Peyer's patch (tissue), 4 donors: Measurements from ENCODE around the gene OR13C5. TPM values are rescaled to one million over a fixed set of nuclear protein-coding genes. Genes with fewer than 3 reads are reported as not detected.

ENCODE experiments used
- DNase-seq, 3 donors: peaks; one replicate each; pipeline ENCODE4 v3.0.0-alpha.2; 2017 to 2019
- H3K27ac ChIP-seq, 4 donors: fragments of 200-600 bp; sonication (generic); one replicate each; pipeline ENCODE4 v1.5.1; 2016 to 2019
- H3K27me3 ChIP-seq, 2 donors: fragments of 200-600 bp; sonication (generic); one replicate each; pipeline ENCODE4 v1.5.1; 2019
- H3K36me3 ChIP-seq, 3 donors: fragments of 200-600 bp; sonication (generic); one replicate each; pipeline ENCODE4 v1.5.1; 2016 to 2019
- H3K4me1 ChIP-seq, 4 donors: fragments of 200-600 bp; sonication (generic); one replicate each; pipeline ENCODE4 v1.5.1; 2016 to 2019
- H3K4me3 ChIP-seq, 4 donors: fragments of 200-600 bp; sonication (generic); 1 replicate in 3 of 4; 2 replicates in 1 of 4; pipeline ENCODE4 v1.5.1; 2016 to 2019; ENCODE audit warnings: mild to moderate bottlenecking in 1 of 4
- H3K9me3 ChIP-seq, 4 donors: fragments of 200-600 bp; sonication (generic); one replicate each; pipeline ENCODE4 v1.5.1; 2016 to 2019; ENCODE audit warnings: mild to moderate bottlenecking in 1 of 4
- CTCF ChIP-seq, 6 experiments: fragments of 450-650 bp in 4 of 6; fragments of 200-600 bp in 2 of 6; sonication (generic) in 1 of 6; IDR thresholded peaks; one replicate each; pipeline ENCODE4 v1.5.1; 2017 to 2019; ENCODE audit warnings: antibody characterized with exemption in 6 of 6, mild to moderate bottlenecking in 3 of 6, moderate library complexity in 1 of 6
- POLR2A ChIP-seq, 2 donors: fragments of 450-650 bp; IDR thresholded peaks; one replicate each; pipeline ENCODE4 v1.5.1; 2017; ENCODE audit warnings: antibody characterized with exemption in 2 of 2, mild to moderate bottlenecking in 2 of 2, moderate library complexity in 2 of 2
- total RNA-seq, 4 donors: library from RNA; depleted of rRNA; stranded (reverse); fragments of >200 nt; gene quantifications; one replicate each; pipeline ENCODE4 v1.1.0, GENCODE V29; 2016

OR13C5 gene
- total RNA-seq, 4 donors from 2014 or later: not detected

GRCh38 chr9:104580562-104580961 is 18.7 kb downstream of the OR13C5 start:
- no peaks in the 10 kb centered on the region for H3K36me3 ChIP-seq
- no peak for DNase-seq
- H3K9me3 ChIP-seq: no peaks in the 10 kb centered on the region
- no peak overlapping the region for H3K4me3 ChIP-seq
- H3K4me1 ChIP-seq: no peaks in the 10 kb centered on the region
- no peaks in the 10 kb centered on the region for H3K27me3 ChIP-seq
- TF ChIP-seq POLR2A (IDR thresholded peaks at IDR 0.05) (no peak), CTCF (IDR thresholded peaks at IDR 0.05) (no peak)
- no peak overlapping the region for H3K27ac ChIP-seq

GRCh38 chr9:104577263-104577662 is 21.9 kb downstream of the OR13C5 start:
- DNase-seq: no peak
- Histone ChIP-seq H3K27ac (no peak overlapping the region), H3K4me1 (no peaks in the 10 kb centered on the region), H3K27me3 (no peaks in the 10 kb centered on the region), H3K9me3 (no peaks in the 10 kb centered on the region), H3K36me3 (no peaks in the 10 kb centered on the region), H3K4me3 (no peak overlapping the region)
- TF ChIP-seq CTCF (IDR thresholded peaks at IDR 0.05): no peak
- TF ChIP-seq POLR2A (IDR thresholded peaks at IDR 0.05): no peak

- H3K4me1 ChIP-seq: no peaks in the 10 kb centered on the region
- no peak for TF ChIP-seq CTCF (IDR thresholded peaks at IDR 0.05)
- no peak for TF ChIP-seq POLR2A (IDR thresholded peaks at IDR 0.05)
- H3K36me3 ChIP-seq: no peaks in the 10 kb centered on the region
- no peak overlapping the region for H3K4me3 ChIP-seq
- H3K9me3 ChIP-seq: no peaks in the 10 kb centered on the region
- no peaks in the 10 kb centered on the region for H3K27me3 ChIP-seq
- no peak overlapping the region for H3K27ac ChIP-seq
- no peak for DNase-seq
Measured at GRCh38 chr9:104575456-104575855, 23.8 kb downstream of the OR13C5 start.

GRCh38 chr9:104572612-104573011 is 26.6 kb downstream of the OR13C5 start:
- H3K36me3 ChIP-seq: no peaks in the 10 kb centered on the region
- no peaks in the 10 kb centered on the region for H3K27me3 ChIP-seq
- H3K4me3 ChIP-seq: no peak overlapping the region
- no peak overlapping the region for H3K27ac ChIP-seq
- DNase-seq: no peak
- no peaks in the 10 kb centered on the region for H3K4me1 ChIP-seq
- no peak for TF ChIP-seq POLR2A (IDR thresholded peaks at IDR 0.05)
- TF ChIP-seq CTCF (IDR thresholded peaks at IDR 0.05): no peak
- no peaks in the 10 kb centered on the region for H3K9me3 ChIP-seq

- Histone ChIP-seq H3K27ac (no peak within 1 kb of the TSS), H3K27me3 (no peaks in the 10 kb centered on the region), H3K4me1 (no peaks in the 10 kb centered on the region), H3K36me3 (no peaks in the 10 kb centered on the region), H3K9me3 (no peaks in the 10 kb centered on the region), H3K4me3 (no peak within 1 kb of the TSS)
- no peak for DNase-seq
- TF ChIP-seq POLR2A (IDR thresholded peaks at IDR 0.05) (no peak), CTCF (IDR thresholded peaks at IDR 0.05) (no peak)
Measured at GRCh38 chr9:104568868-104569267, 30.3 kb downstream of the OR13C5 start, which contains the start of gene OR13C8. OR13C8 (plus strand) TSS chr9:104569168; CDS start chr9:104569168, 0 bp downstream.

- no peaks in the 10 kb centered on the region for H3K27me3 ChIP-seq
- DNase-seq: no peak
- no peak for TF ChIP-seq CTCF (IDR thresholded peaks at IDR 0.05)
- no peak for TF ChIP-seq POLR2A (IDR thresholded peaks at IDR 0.05)
Measured at GRCh38 chr9:104564358-104564757, 34.9 kb downstream of the OR13C5 start.

More at GRCh38 chr9:104564358-104564757, 34.9 kb downstream of the OR13C5 start:
- no peaks in the 10 kb centered on the region for H3K9me3 ChIP-seq
- no peak overlapping the region for H3K27ac ChIP-seq
- no peak overlapping the region for H3K4me3 ChIP-seq
- no peaks in the 10 kb centered on the region for H3K4me1 ChIP-seq
- no peaks in the 10 kb centered on the region for H3K36me3 ChIP-seq
